Upper lobe of right lung (tissue), 1 donor: Measurements from ENCODE around the gene SLC6A13. TPM values are rescaled to one million over a fixed set of nuclear protein-coding genes. Genes with fewer than 3 reads are reported as not detected.

Experiments used
- ATAC-seq: fragments of 200-7000 bp; cut with Tn5 transposase; one replicate; pipeline ENCODE4 v1.9.1; 2020; ENCODE audit warnings: mild to moderate bottlenecking, moderate library complexity
- DNase-seq: peaks from one replicate; pipeline ENCODE4 v3.0.0-alpha.2; 2020
- H3K27ac ChIP-seq: fragments of 200-600 bp; one replicate; pipeline ENCODE4 v1.8.0; 2022
- H3K27me3 ChIP-seq: fragments of 200-600 bp; one replicate; pipeline ENCODE4 v1.8.0; 2022; ENCODE audit warnings: mild to moderate bottlenecking
- H3K36me3 ChIP-seq: fragments of 200-600 bp; one replicate; pipeline ENCODE4 v1.8.0; 2022
- H3K4me1 ChIP-seq: fragments of 200-600 bp; one replicate; pipeline ENCODE4 v1.8.0; 2022
- H3K4me3 ChIP-seq: fragments of 200-600 bp; one replicate; pipeline ENCODE4 v1.8.0; 2022; ENCODE audit warnings: mild to moderate bottlenecking
- H3K9me3 ChIP-seq: fragments of 200-600 bp; one replicate; pipeline ENCODE4 v1.8.0; 2022
- intact Hi-C: fragments of 100-400 bp; cut with DNase I; formaldehyde crosslinking; loops from one replicate; pipeline ENCODE4 v1.11.0; 2022
- total RNA-seq: library from RNA; stranded (reverse); fragmentation: NEBNext Ultra II Directional; extraction: Animal tissue kit (Norgen Biotek cat#: 25700); gene quantifications from one replicate; pipeline ENCODE4 v1.2.1, GENCODE V29; 2021
- TF ChIP-seq, protein P1 (sequence below): fragments of 200-600 bp; IDR thresholded peaks from one replicate; pipeline ENCODE4 v1.8.0; 2022; ENCODE audit warnings: antibody characterized with exemption
- donor health status: DM: no; HTN: yes; CAD: no; lungs with severe emphysema.

Gene SLC6A13
- total RNA-seq, 1 donor from 2014 or later, result 3.9 TPM

DNA sequence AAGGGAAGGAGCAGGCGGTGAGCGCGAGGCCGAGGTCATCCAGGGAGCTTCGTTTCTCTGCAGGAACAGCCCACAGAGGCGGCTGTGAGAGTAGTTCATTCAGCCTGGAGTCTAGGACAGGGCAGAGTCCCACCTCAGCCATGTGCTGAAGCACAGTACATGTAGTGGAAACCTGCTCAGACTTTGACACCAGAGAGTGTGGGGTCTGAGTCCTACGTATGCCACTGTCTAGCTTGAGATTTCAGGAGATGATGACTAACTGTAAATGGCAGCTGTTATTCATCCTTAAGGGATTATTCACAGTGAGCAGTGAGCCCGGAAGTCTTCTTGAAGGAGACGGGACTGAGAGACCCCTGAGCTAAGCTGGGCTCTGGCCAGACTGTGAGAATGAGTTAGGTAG is 938 bp upstream of the SLC6A13 start:
- Histone ChIP-seq H3K4me1 (no peaks in the 10 kb centered on the region), H3K4me3 (no peak overlapping the region), H3K9me3 (no peaks in the 10 kb centered on the region), H3K27me3 (peaks cover 5% of the 10 kb centered on the region), H3K36me3 (no peaks in the 10 kb centered on the region), H3K27ac (no peak overlapping the region)
- DNase-seq, result no peak
- intact Hi-C loops, result no loop called here
- TF ChIP-seq, protein P1, sequence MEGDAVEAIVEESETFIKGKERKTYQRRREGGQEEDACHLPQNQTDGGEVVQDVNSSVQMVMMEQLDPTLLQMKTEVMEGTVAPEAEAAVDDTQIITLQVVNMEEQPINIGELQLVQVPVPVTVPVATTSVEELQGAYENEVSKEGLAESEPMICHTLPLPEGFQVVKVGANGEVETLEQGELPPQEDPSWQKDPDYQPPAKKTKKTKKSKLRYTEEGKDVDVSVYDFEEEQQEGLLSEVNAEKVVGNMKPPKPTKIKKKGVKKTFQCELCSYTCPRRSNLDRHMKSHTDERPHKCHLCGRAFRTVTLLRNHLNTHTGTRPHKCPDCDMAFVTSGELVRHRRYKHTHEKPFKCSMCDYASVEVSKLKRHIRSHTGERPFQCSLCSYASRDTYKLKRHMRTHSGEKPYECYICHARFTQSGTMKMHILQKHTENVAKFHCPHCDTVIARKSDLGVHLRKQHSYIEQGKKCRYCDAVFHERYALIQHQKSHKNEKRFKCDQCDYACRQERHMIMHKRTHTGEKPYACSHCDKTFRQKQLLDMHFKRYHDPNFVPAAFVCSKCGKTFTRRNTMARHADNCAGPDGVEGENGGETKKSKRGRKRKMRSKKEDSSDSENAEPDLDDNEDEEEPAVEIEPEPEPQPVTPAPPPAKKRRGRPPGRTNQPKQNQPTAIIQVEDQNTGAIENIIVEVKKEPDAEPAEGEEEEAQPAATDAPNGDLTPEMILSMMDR, result no peak
- no peak for ATAC-seq

DNA sequence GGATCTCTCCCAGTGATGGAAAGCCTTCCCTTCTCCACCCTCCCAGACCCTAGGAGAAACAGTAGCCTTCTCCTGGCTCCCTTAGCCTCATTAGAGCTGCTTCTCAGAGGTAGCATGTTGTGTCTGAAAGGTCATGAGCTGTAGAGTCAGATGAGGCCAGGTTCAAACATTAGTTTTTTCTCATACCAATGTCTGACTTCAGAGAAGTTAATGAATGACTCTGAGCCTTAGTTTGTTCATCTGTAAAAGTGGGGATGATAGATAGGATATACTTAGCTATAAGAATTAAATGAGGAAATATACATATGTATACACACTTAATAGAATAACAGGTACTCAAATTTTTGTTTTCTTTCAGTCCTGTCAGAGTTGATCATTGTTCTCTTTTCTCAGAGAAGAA is 523 bp downstream of the SLC6A13 start:
- H3K4me1 ChIP-seq, result no peaks in the 10 kb centered on the region
- intact Hi-C loops, result no loop called here
- DNase-seq (no peak), ATAC-seq (no peak)
- H3K36me3 ChIP-seq, result no peaks in the 10 kb centered on the region
- peaks cover 11% of the 10 kb centered on the region for H3K27me3 ChIP-seq
- H3K4me3 ChIP-seq, result no peak overlapping the region
- H3K9me3 ChIP-seq, result no peaks in the 10 kb centered on the region
- TF ChIP-seq, protein P1, result no peak
- H3K27ac ChIP-seq, result no peak overlapping the region

DNA sequence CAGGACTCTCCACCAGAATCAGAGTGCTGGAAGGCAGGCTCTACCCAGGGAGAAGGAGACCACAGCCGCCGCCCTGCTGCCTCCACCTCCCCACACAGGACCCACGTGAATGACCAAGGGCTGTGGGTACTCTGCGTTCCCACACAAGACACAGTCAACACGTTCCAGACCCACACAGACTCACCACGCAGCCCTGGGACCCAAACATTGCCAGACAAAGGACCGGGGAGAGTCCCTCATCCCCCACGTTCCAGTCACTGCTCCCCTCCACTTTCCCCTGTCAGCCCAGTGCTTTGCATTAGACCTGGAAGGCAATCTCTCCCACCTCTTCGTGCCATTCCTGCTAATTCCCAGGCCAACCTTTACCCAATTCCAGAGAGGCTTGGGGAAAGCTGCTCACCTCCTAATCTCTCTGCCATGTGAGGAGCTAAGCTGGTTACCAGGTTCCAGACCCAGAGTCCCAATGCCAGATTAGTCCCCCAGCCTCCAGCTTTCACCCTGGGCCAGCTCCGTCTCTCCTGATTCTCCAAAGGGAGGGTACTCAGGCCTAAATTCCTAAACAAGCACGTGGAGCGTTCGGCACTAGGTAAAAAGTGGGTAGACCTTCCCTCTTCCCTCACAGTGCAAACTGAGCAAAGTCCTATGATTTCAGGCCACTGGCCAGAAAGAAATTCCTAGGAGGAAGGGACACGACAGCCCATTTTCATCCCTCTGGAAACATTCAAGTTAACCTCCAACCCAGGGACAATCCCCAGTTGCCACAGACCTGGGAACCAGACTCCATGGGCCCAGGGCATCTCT is 4.9 kb downstream of the SLC6A13 start:
- ATAC-seq, result no peak
- Histone ChIP-seq H3K4me1 (no peaks in the 10 kb centered on the region), H3K27ac (no peak overlapping the region), H3K9me3 (no peaks in the 10 kb centered on the region), H3K4me3 (no peak overlapping the region), H3K36me3 (no peaks in the 10 kb centered on the region), H3K27me3 (peaks cover 6% of the 10 kb centered on the region)
- intact Hi-C loops, result no loop called here
- DNase-seq, result no peak
- TF ChIP-seq, protein P1, result no peak

DNA sequence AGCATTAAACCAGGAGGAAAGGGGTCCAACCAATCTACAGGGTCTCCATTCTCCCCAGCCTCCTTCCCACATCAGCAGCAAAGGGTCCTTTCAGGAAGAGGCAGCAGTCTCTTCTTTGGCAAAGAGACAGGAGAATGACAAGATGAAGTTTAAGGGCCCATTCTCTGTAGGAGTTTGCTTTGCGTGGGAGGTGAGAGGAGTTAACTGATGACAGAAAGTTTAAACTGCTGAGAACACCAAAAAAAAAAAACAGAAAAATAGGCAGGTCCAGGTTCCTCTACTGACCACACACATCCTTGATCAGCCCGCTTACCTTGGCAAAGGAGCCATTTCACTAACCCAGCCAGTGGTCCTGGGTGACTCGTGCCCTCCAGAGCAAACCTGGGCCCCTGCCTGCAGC is 5.7 kb downstream of the SLC6A13 start:
- intact Hi-C loops, result no loop called here
- no peak for DNase-seq
- no peaks in the 10 kb centered on the region for H3K36me3 ChIP-seq
- no peaks in the 10 kb centered on the region for H3K9me3 ChIP-seq
- no peak overlapping the region for H3K4me3 ChIP-seq
- no peak overlapping the region for H3K27ac ChIP-seq
- ATAC-seq, result no peak
- no peaks in the 10 kb centered on the region for H3K4me1 ChIP-seq
- TF ChIP-seq, protein P1, result no peak
- peaks cover 6% of the 10 kb centered on the region for H3K27me3 ChIP-seq

GRCh38 chr12:256225-256624 is 6.4 kb downstream of the SLC6A13 start:
- Histone ChIP-seq H3K9me3 (no peaks in the 10 kb centered on the region), H3K4me3 (no peak overlapping the region), H3K36me3 (no peaks in the 10 kb centered on the region), H3K4me1 (no peaks in the 10 kb centered on the region), H3K27ac (no peak overlapping the region), H3K27me3 (peaks cover 6% of the 10 kb centered on the region)
- no peak for ATAC-seq
- intact Hi-C loops, result no loop called here
- no peak for DNase-seq
- TF ChIP-seq, protein P1, result no peak
